Suprapubic skin (tissue), 4 donors: ENCODE results near the gene HOXB8. TPM values are rescaled to one million over a fixed set of nuclear protein-coding genes. Genes with fewer than 3 reads are reported as not detected.
A peak's percentile ranks its signal among the peaks of the same experiment; 100 is the strongest.

ENCODE experiments used
- DNase-seq, 2 donors: peaks; one replicate each; pipeline ENCODE4 v3.0.0-alpha.2; 2019; ENCODE audit warnings: low spot score in 2 of 2
- H3K27ac ChIP-seq: fragments of 200-600 bp; sonication (generic); one replicate; pipeline ENCODE4 v1.5.1; 2019
- H3K27me3 ChIP-seq: fragments of 200-600 bp; sonication (generic); one replicate; pipeline ENCODE4 v1.5.1; 2019
- H3K36me3 ChIP-seq: fragments of 200-600 bp; sonication (generic); one replicate; pipeline ENCODE4 v1.5.1; 2019
- H3K4me1 ChIP-seq: fragments of 200-600 bp; sonication (generic); one replicate; pipeline ENCODE4 v1.5.1; 2019
- H3K4me3 ChIP-seq: fragments of 200-600 bp; sonication (generic); one replicate; pipeline ENCODE4 v1.5.1; 2019; ENCODE audit warnings: mild to moderate bottlenecking
- H3K9me3 ChIP-seq: fragments of 200-600 bp; sonication (generic); one replicate; pipeline ENCODE4 v1.5.1; 2019
- CTCF ChIP-seq, 2 donors: fragments of 200-600 bp in 1 of 2; fragments of 450-650 bp in 1 of 2; sonication (generic) in 1 of 2; IDR thresholded peaks; one replicate each; pipeline ENCODE4 v1.5.1; 2016 to 2019; ENCODE audit warnings: antibody characterized with exemption in 2 of 2, mild to moderate bottlenecking in 1 of 2, moderate library complexity in 1 of 2
- EP300 ChIP-seq: sonication (generic); formaldehyde crosslinking; IDR thresholded peaks from one replicate; pipeline ENCODE4 v1.6.1; 2017; ENCODE audit warnings: antibody characterized with exemption
- POLR2A ChIP-seq, 2 donors: fragments of 450-650 bp; IDR thresholded peaks; one replicate each; pipeline ENCODE4 v1.6.1; 2017; ENCODE audit warnings: antibody characterized with exemption in 2 of 2, mild to moderate bottlenecking in 2 of 2, moderate library complexity in 2 of 2
- POLR2AphosphoS5 ChIP-seq, 3 donors: sonication (generic); formaldehyde crosslinking; IDR thresholded peaks; one replicate each; pipeline ENCODE4 v1.6.1; 2017; ENCODE audit warnings: antibody characterized with exemption in 3 of 3
- WGBS: methylation state at CpG from one replicate; pipeline ENCODE4 v1.1.5; 2018; 5-methylcytosine and 5-hydroxymethylcytosine counted together
- total RNA-seq, 4 donors: library from RNA; depleted of rRNA; stranded (reverse); fragments of >200 nt; gene quantifications; one replicate each; pipeline ENCODE4 v1.1.0, GENCODE V29; 2016

The HOXB8 gene
- total RNA-seq, 4 donors from 2014 or later, result not detected

DNA sequence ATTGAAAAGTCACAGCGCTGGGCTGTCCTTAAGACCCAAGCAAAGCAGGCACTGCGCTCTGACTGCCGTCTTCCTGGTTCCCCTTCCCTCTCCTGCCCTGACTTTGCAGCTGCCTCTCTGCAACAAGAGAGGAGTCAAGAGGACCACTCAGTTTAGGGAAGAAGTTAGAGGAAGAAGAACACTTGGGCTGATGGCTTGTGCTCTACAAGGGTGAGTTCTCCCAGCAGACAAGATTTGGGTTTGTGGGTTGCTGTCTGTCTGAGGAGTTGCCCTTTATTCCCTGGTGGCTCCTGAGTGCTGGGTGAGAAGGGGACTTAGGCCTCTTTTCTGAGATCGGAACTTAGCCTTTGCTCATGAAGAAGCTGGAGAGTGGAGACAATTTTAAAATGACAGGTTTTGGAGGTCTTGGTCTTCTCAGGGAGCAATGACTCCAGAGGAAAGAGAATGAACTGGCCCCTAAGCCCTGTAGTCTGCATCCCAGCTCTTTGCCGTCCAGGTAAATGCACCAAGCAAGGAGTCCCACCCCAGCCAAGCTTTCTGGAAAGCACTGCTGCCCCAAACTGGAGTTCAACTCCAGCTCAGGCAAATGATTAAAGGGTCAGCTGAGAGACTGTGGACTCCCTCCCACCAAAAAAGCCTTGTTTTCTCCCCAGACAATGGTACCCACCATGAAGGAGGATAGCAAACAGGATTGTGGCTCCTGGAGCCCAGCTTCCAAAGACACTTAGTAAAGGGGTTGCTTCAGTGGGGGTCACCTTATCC is 13.7 kb upstream of the HOXB8 start:
- Histone ChIP-seq H3K4me3 (no peak overlapping the region), H3K27ac (no peak overlapping the region), H3K9me3 (no peaks in the 10 kb centered on the region), H3K4me1 (peaks cover 31% of the 10 kb centered on the region), H3K36me3 (no peaks in the 10 kb centered on the region), H3K27me3 (peaks cover 100% of the 10 kb centered on the region)
- 57% methylated on average over 5 of the region's 5 CpGs for WGBS
- DNase-seq, result no peak
- TF ChIP-seq CTCF (IDR thresholded peaks at IDR 0.05) (no peak), EP300 (no peak), POLR2AphosphoS5 (IDR thresholded peaks at IDR 0.05) (no peak), POLR2A (IDR thresholded peaks at IDR 0.05) (no peak)

- H3K4me3 ChIP-seq, result no peak overlapping the region
- TF ChIP-seq POLR2A (IDR thresholded peaks at IDR 0.05) (no peak), CTCF (IDR thresholded peaks at IDR 0.05) (no peak), POLR2AphosphoS5 (IDR thresholded peaks at IDR 0.05) (no peak), EP300 (no peak)
- H3K27me3 ChIP-seq, result peaks cover 100% of the 10 kb centered on the region
- no peak for DNase-seq
- H3K9me3 ChIP-seq, result no peaks in the 10 kb centered on the region
- H3K4me1 ChIP-seq, result peaks cover 25% of the 10 kb centered on the region
- H3K27ac ChIP-seq, result no peak overlapping the region
- no peaks in the 10 kb centered on the region for H3K36me3 ChIP-seq
- 38% methylated on average over 27 of the region's 27 CpGs for WGBS
Measured at GRCh38 chr17:48627623-48628521, 12.8 kb upstream of the HOXB8 start.

GRCh38 chr17:48627118-48627597 is 12.1 kb upstream of the HOXB8 start:
- no peak overlapping the region for H3K27ac ChIP-seq
- WGBS, result 40% methylated on average over 5 of the region's 5 CpGs
- H3K36me3 ChIP-seq, result no peaks in the 10 kb centered on the region
- H3K4me3 ChIP-seq, result no peak overlapping the region
- peaks cover 100% of the 10 kb centered on the region for H3K27me3 ChIP-seq
- peaks cover 25% of the 10 kb centered on the region for H3K4me1 ChIP-seq
- no peak for DNase-seq
- H3K9me3 ChIP-seq, result no peaks in the 10 kb centered on the region
- no peak for TF ChIP-seq POLR2AphosphoS5 (IDR thresholded peaks at IDR 0.05)
- TF ChIP-seq CTCF (IDR thresholded peaks at IDR 0.05), result no peak
- no peak for TF ChIP-seq EP300
- no peak for TF ChIP-seq POLR2A (IDR thresholded peaks at IDR 0.05)

DNA sequence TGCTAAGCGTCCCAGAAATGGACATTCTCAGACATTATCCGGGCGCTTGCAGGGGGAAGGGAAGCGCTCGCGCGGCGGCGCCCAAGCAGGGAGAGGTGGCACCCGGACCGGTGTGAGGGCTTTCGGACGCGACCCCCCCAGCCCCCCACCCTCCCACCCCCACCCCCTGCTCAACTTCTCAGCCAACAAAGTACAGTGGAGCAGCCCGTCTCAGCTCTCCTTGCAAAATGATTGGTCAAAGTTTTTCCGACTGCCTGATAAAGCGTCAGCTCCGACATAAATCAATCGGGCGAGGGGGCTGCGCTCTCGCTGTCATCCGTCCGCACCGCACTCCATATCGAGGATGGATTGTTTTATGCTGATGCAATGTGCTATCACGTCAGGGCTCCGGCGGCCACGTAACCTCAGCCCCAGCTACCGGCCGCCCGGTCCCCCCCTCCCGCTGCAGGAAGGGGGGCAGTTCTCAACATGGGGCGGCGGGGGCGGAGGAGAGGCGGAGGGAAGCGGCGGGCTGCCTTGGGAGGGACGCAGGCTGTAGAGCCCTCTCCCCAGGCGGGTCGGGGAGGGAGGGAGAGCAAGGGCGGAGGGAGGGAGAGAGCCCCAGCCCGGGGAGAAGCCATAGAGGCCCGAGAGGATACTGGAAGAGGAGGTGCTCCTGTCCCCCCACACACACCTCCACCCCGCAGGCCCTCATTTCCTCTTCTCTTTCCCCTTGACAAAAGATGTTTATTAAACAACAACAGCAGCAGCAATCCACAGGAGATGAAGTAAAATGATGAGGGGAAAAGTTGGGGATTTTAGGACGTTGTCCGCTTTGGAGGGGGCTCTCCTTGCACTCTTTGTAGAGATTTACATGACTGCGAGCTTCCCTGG is 11.4 kb upstream of the HOXB8 start, which contains the start of gene HOXB9:
TSS of gene HOXB9 (minus strand) at position 114 of the 873 bp plus-strand sequence. CDS start at position 25, 89 bp downstream.
- TF ChIP-seq POLR2AphosphoS5 (IDR thresholded peaks at IDR 0.05) (no peak), CTCF (IDR thresholded peaks at IDR 0.05) (no peak), POLR2A (IDR thresholded peaks at IDR 0.05) (no peak), EP300 (no peak)
- H3K4me1 ChIP-seq, result peaks cover 25% of the 10 kb centered on the region
- peaks cover 100% of the 10 kb centered on the region for H3K27me3 ChIP-seq
- no peaks in the 10 kb centered on the region for H3K36me3 ChIP-seq
- no peak within 1 kb of the TSS for H3K27ac ChIP-seq
- WGBS, result 6% methylated on average over 18 of the region's 50 CpGs
- H3K9me3 ChIP-seq, result no peaks in the 10 kb centered on the region
- peak within 1 kb of the TSS; percentile 53 for H3K4me3 ChIP-seq
- DNase-seq, result no peak
